Prostate gland (tissue), 2 donors: ENCODE results near the gene UQCC3. TPM values are rescaled to one million over a fixed set of nuclear protein-coding genes. Genes with fewer than 3 reads are reported as not detected.
A peak's percentile ranks its signal among the peaks of the same experiment; 100 is the strongest.
"Not testable (repeated sequence)": the region's sequence is repeated elsewhere in the genome, so short reads cannot be mapped to it uniquely, and the experiment has no call there.

ENCODE experiments used
- DNase-seq: peaks from one replicate; pipeline ENCODE4 v3.0.0-alpha.2; 2019; ENCODE audit warnings: low spot score
- H3K27ac ChIP-seq, 2 donors: fragments of 200-600 bp; sonication (generic); 2 replicates each; pipeline ENCODE4 v1.5.1; 2017 to 2019
- H3K27me3 ChIP-seq: fragments of 200-600 bp; sonication (generic); replicated peaks from 2 replicates; pipeline ENCODE4 v1.5.1; 2019; ENCODE audit not compliant: insufficient read depth
- H3K36me3 ChIP-seq, 2 donors: fragments of 200-600 bp; sonication (generic); 1 replicate in 1 of 2; 2 replicates in 1 of 2; pipeline versions ENCODE4 v1.5.1 to v1.8.1; 2017 to 2019
- H3K4me1 ChIP-seq: fragments of 200-600 bp; sonication (generic); replicated peaks from 2 replicates; pipeline ENCODE4 v1.5.1; 2019
- H3K4me3 ChIP-seq, 2 donors: fragments of 200-600 bp; sonication (generic); 2 replicates each; pipeline ENCODE4 v1.5.1; 2017 to 2019
- H3K9me3 ChIP-seq: fragments of 200-600 bp; sonication (generic); 2 replicates; pipeline ENCODE4 v1.5.1; 2017
- CTCF ChIP-seq, 4 experiments: fragments of 200-600 bp in 2 of 4; fragments of 450-650 bp in 2 of 4; sonication (generic) in 2 of 4; IDR thresholded peaks; 1 replicate in 3 of 4; 2 replicates in 1 of 4; pipeline ENCODE4 v1.5.1; 2016 to 2019; ENCODE audit warnings: antibody characterized with exemption in 4 of 4, mild to moderate bottlenecking in 2 of 4, moderate library complexity in 2 of 4
- POLR2A ChIP-seq: fragments of 450-650 bp; IDR thresholded peaks from one replicate; pipeline ENCODE4 v1.6.1; 2016; ENCODE audit warnings: antibody characterized with exemption, mild to moderate bottlenecking
- POLR2AphosphoS5 ChIP-seq: sonication (generic); formaldehyde crosslinking; IDR thresholded peaks from one replicate; pipeline ENCODE4 v1.6.1; 2017; ENCODE audit warnings: antibody characterized with exemption
- WGBS: methylation state at CpG from one replicate; pipeline ENCODE4 v1.1.5; 2018; 5-methylcytosine and 5-hydroxymethylcytosine counted together
- intact Hi-C: fragments of 100-400 bp; cut with DNase I; formaldehyde crosslinking; loops from one replicate; pipeline ENCODE4 v1.14.2; 2022
- total RNA-seq, 2 donors: library from RNA; depleted of rRNA; stranded (reverse); fragments of >200 nt; gene quantifications; one replicate each; pipeline ENCODE4 v1.1.0, GENCODE V29; 2016

The UQCC3 gene
- total RNA-seq, 2 donors from 2014 or later, result 10.3 to 18.3 TPM

DNA sequence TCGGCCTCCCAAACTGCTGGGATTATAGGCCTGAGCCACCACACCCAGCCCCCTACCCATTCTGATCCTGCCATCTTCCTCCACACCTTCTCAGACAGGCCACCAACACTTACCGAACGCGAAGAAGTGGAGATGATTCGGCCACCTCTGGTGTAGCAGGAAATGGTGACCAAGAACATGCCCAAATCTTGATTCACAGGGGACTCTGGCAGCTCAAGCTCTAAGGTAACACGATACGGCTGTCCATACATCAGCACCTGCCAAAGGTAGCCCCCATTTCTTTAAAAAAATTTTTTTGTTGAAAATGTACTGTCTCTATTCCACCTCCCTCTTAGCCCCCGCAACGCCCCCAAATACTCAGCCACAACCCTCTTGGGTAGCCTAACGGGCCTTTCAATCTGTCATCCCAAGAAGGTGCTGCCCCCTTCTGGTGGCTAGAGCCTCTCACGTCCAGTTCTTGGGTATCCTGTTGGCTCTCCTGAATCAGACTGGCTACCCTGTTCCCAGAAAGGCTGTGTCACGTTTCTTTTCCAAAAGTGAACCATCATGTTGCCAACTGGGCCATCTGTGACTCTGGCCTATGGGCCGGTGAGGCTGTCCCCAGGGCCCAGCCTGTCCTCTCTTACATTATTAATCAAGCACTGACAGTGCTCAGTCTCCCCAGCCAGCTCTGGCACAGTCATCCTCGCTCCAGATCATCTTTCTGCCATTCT lies 23.1 kb downstream of the UQCC3 start:
- intact Hi-C loops, result loop anchor here (5.0 kb wide), 1 partner anchor 312 kb away; no protein-coding TSS in a partner anchor
- 51% methylated on average over 14 of the region's 14 CpGs for WGBS
- no peak overlapping the region for H3K27ac ChIP-seq
- H3K4me3 ChIP-seq, result no peak overlapping the region
- TF ChIP-seq POLR2AphosphoS5 (peak; percentile 37), CTCF (IDR thresholded peaks at IDR 0.05) (peak; percentile 31 to 71 (median 66)), POLR2A (no peak)
- peak; percentile 75 for DNase-seq
- H3K27me3 ChIP-seq, result no peaks in the 10 kb centered on the region
- H3K4me1 ChIP-seq, result no peaks in the 10 kb centered on the region
- H3K36me3 ChIP-seq, result peaks cover 4 to 11% of the 10 kb centered on the region in 2 donors
- H3K9me3 ChIP-seq, result no peaks in the 10 kb centered on the region

DNA sequence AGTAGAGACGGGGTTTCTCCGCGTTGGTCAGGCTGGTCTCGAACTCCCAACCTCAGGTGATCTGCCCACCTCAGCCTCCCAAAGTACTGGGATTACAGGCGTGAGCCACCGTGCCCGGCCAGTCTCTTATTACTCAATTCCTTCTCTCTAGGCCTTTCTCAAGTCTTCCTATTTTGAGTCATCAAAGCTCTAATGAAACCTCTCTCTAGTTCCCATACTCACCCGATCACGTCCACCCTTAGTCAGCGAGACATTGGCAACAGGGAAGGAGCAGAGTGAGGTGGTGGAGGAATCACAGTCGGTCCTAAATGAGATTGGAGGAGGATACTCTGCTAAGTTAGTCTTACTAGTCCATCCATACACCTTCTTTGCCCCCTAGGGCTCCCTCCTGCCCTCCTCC lies 30.8 kb downstream of the UQCC3 start:
- no peak for TF ChIP-seq POLR2A
- TF ChIP-seq POLR2AphosphoS5, result no peak
- no peak for TF ChIP-seq CTCF (IDR thresholded peaks at IDR 0.05)
- no peaks in the 10 kb centered on the region for H3K36me3 ChIP-seq
- H3K9me3 ChIP-seq, result no peaks in the 10 kb centered on the region
- H3K27ac ChIP-seq, result no peak overlapping the region
- no peak for DNase-seq
- intact Hi-C loops, result no loop called here
- H3K4me1 ChIP-seq, result peaks cover 7% of the 10 kb centered on the region
- WGBS, result 96% methylated on average over 11 of the region's 11 CpGs
- H3K4me3 ChIP-seq, result no peak overlapping the region
- no peaks in the 10 kb centered on the region for H3K27me3 ChIP-seq

DNA sequence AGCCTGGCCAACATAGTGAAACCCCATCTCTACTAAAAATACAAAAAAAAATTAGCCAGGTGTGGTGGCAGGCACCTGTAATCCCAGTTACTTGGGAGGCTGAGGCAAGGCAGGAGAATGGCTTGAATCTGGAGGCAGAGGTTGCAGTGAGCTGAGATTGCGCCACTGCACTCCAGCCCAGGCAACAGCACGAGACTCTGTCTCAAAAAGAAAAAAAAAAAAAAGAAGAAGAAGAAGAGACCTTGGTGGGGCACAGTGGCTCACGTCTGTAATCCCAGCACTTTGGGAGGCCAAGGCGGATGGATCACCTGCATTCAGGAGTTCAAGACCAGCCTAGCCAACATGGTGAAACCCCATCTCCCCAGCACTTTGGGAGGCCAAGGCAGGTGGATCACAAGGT lies 32.4 kb downstream of the UQCC3 start:
- H3K9me3 ChIP-seq, H3K4me3 ChIP-seq, H3K36me3 ChIP-seq, DNase-seq, intact Hi-C loops, H3K27ac ChIP-seq, H3K27me3 ChIP-seq: not testable (repeated sequence)
- H3K4me1 ChIP-seq, result peaks cover 13% of the 10 kb centered on the region
- 88% methylated on average over 4 of the region's 4 CpGs for WGBS

- WGBS, result 37% methylated on average over 7 of the region's 7 CpGs
- intact Hi-C loops, result loop anchor here (5.0 kb wide), 1 partner anchor 103 kb away; the partner anchor contains the start of gene MTA2
These were observed 33.9 kb downstream of the UQCC3 start for GRCh38 chr11:62705413-62705812.

More at GRCh38 chr11:62705413-62705812, 33.9 kb downstream of the UQCC3 start:
- Histone ChIP-seq H3K36me3 (no peaks in the 10 kb centered on the region), H3K9me3 (no peaks in the 10 kb centered on the region), H3K27ac (peak overlapping the region; percentile 77 to 81), H3K27me3 (no peaks in the 10 kb centered on the region), H3K4me1 (peaks cover 14% of the 10 kb centered on the region), H3K4me3 (peak overlapping the region; percentile 65 to 68)
- DNase-seq, result no peak
- TF ChIP-seq CTCF (IDR thresholded peaks at IDR 0.05), result no peak
- no peak for TF ChIP-seq POLR2A
- no peak for TF ChIP-seq POLR2AphosphoS5
